UCSD-AML1 (cell line): ENCODE data around the gene HSD17B2.
"Not testable (repeated sequence)": the region's sequence is repeated elsewhere in the genome, so short reads cannot be mapped to it uniquely, and the experiment has no call there.

Source experiments
- DNase-seq: peaks from one replicate; lab custom pipeline; 2025; ENCODE audit not compliant: unreplicated experiment; lab: John Stamatoyannopoulos, UW

The HSD17B2 gene, protein sequence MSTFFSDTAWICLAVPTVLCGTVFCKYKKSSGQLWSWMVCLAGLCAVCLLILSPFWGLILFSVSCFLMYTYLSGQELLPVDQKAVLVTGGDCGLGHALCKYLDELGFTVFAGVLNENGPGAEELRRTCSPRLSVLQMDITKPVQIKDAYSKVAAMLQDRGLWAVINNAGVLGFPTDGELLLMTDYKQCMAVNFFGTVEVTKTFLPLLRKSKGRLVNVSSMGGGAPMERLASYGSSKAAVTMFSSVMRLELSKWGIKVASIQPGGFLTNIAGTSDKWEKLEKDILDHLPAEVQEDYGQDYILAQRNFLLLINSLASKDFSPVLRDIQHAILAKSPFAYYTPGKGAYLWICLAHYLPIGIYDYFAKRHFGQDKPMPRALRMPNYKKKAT

DNA sequence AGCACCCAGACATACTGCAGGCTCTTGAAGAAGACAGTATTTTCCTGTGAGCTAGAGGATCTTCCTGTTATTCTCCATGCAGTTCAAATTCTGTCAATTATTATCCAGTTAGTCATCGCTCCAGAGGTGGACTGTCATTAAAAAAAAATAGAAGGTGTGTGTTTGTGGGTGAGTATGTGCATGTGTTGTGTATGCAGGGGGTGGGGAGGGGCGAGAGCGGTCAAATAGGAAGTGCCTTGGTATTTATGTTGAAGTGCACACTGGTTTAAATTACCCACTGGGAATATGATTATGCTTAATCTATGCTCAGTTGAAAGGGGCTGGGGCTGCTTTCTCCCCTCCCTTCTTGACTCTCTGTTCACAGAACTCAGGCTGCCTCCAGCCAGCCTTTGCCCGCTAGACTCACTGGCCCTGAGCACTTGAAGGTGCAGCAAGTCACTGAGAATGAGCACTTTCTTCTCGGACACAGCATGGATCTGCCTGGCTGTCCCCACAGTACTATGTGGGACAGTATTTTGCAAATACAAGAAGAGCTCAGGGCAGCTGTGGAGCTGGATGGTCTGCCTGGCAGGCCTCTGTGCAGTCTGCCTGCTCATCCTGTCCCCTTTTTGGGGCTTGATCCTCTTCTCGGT is at the start of gene HSD17B2:
TSS of gene HSD17B2 (plus strand) at position 273 of the 632 bp plus-strand sequence. CDS start at position 445, 172 bp downstream.
- no peak for DNase-seq

DNA sequence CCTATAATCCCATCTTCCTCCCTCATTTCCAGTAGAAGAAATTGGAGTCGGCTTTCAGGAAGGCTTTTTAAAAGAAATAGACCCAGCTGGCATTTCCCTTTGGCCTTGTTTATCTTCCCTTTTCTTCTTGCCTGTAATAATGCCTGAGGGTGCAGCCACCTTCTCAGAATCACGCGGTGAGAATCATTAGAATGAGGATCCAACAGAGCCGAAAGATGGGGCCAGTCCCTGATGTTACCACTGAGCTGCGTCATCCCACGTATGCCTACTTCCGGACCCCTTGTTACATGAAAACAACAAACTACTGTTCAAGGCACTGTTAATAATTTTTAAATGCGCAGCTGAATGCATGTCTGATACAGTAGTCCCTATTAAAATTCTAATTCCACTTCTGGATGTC is 47.9 kb upstream of the HSD17B2 start:
- no peak for DNase-seq

DNA sequence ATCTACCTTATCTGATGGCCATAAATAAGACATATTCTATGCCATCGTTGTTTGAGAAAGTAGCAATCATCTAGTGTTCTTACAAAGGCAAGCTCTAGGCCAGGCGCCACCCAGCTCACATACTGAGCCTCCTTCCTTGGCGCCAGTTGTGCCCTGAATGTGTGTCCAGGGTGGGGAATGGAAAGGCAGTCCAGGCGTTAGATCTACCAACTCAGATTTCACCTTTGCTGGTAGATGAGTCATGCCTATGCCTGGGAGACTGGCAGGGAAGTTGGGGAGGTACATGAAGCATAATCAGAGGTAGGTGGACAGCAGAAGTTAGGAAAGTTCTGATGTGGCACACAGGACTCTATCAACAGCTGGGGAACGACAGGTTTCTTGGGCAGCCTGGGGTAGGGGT is 47.3 kb upstream of the HSD17B2 start:
- no peak for DNase-seq

DNA sequence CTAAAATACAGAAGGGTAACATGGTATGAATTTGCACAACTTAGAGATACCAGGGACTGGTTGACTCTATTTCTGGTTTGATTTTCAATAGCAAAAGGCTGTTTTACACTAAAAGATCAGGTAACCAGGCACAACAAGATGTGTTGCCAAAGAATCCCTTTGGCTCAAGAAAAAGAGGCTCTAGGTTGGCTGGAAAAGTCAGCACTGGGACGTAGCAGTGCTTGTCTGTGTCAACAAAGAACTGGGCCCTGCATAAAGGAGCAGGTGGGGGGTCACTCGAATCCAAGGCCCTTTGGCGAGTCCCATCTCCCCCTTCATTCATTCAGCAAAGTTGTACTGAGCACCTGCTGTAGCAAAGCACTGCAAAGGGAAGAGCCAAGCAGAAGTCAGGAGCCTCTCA is 42.2 kb upstream of the HSD17B2 start:
- DNase-seq: no peak

DNA sequence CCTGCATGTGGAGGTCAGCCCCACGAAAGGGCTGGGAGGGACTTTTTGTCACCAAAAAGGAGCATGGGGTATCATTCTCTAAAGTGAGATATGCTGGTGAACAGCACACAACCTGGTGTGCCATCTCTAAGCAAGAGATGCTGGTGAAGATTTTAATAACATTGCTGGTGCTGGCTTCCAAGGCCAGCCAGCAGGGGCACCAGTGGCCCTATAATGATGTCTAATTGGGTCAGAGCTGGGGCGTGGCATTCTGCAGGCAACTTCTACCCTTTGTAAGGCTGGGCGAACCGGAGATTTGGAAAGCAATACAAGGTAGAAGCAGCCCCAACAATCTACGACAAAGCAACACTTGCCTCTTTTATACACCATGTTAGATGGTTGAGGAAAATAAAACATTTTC is 40.6 kb upstream of the HSD17B2 start:
- DNase-seq: no peak

DNA sequence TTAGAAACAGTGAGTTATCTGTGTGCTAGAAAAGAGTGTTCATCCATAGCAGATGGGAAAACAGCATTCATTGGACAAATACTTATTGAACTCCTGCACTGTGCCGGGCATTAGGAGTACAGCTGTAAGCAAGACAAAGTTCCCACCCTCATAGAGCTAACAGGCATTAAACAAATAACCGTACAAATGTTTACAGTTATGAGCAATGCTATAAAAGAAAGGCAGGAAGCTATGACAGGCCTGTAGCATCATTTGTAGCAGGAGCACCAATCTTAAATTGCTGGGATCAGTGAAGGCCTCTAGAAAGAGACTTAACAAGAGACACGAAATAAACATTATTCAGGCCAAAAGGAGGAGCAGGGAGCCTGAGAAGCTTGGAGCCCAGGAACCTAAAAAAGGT is 39.4 kb upstream of the HSD17B2 start:
- DNase-seq: no peak

DNA sequence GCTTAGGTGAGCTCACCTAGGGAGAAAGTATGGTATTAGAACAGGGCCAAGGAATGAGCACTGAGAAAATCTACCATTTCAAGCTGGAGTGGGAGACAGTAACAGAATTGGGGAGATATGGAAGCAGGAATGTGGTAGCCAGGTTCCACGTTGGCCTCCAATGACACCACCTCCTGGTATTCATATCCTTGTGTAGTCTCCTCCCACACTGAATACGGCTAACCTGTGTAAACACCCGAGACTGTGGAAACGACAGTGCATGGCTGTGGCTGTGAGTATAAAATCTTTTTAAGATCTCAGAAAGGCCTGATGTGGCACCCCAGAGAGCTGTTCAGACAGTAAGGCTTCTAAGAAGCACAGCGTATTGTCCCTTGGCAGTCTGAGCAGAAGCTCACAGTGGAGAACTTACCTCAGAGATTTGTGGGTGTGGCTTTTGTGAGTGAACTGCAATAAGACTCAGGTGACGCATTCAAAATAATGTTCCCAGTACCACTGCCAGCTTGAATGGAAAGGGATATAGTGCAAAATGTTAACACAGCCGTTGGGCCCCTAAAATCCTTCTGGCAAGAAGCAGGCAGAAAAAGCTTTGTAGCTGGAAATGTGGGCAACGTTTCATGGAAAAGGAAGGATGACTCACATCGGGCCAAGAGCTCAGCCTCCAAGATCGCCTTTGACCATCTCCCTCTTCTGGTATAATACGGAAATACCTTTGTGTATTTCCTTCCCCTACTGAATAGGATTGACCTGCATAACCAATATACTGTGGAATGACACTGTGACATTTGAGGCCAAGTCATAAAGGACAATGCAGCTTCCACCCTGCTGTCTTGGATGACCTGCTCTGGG is 38.2 kb upstream of the HSD17B2 start:
- DNase-seq: no peak

DNA sequence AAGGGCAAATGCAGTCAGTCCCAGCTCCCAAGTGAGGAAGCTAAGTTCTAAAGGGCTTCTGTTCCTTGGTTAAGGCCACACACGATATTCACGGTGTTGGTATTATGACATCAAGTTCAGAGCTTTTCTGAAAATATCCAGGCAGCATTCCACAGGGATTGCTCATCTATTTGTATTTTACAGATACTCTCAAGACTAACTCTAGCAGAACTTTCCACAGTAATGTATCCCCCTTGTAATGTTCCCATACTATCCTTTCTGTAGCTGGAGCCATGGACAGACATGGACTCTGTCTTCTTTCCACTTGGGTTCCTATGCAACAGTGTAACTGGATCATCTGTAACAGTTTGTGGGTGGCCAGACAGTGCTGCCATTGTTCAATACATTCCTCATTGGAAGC is 37.3 kb upstream of the HSD17B2 start:
- no peak for DNase-seq

DNA sequence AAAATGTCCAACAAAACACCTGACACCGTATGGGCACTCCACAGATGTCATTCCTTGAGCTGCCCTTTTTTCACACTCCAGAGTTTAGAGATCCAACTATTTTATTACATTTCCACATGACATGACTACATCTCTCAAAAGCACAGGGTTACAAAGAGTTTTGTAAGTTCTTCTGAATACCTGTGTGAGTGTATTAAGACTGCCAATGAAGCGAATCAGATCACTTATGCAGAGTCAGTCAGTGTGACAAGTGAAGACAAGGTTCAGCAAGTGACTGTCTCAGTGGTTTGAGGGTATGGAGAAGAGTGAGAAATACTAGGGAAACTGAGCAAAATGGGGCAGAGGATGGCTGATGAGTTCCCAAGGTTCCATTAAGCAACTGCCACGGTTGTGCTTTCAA is 32.2 kb upstream of the HSD17B2 start:
- DNase-seq: no peak

DNA sequence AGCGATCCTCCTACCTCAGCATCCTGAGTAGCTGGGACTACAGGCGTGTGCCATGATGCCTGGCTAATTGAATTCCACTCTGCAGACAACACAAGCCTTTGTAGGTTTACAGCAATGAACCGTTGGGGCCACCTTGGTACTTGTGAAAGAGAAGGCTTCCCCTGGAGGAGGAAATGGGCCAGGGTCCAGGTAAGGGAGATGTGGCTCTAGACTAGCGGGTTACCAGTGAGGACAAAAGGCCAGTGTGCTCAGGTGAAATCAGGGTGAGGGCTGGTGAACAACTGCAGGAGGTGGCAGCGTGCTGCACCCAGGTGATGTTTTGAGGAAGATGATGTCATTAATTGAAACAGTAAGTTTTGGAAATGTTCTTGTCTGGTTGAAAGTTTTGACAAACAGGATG is 30.5 kb upstream of the HSD17B2 start:
- no peak for DNase-seq

DNA sequence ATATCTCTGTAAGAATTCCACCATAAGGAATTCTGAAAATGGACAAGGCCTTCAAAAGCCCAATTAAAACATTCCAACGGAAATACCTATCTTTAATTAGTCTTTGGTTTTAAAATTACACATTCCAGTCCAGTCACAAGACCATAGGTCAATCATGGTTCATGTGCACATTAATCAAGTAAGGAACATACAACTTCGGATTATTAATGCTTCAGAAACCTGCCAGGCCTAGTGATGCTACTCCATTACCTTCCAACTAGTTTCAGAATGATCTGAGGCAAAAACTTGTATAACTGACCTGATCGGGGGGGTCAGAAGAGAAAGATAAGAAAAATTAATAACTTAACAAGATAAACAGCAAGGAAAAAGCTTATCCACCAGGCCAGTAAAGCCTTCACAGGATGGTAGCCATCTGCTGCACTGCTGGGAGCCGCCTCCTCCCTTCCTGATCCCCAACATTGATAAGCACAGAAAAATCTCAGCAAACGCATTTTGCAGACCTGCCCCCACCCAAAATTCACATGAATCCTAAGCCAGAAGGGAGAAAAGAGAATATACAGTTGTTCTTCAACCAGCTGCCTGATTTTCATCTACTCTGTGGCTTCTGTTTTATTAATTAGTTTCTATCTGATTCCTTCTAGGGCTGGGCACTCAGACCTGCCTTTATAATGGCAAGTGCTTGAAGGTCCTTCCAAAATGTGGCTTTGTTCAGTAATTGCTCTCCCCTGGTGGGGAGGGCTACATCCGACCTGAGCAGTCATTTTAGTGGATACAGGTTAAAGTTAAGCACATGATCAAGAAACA is 29.8 kb upstream of the HSD17B2 start:
- no peak for DNase-seq

DNA sequence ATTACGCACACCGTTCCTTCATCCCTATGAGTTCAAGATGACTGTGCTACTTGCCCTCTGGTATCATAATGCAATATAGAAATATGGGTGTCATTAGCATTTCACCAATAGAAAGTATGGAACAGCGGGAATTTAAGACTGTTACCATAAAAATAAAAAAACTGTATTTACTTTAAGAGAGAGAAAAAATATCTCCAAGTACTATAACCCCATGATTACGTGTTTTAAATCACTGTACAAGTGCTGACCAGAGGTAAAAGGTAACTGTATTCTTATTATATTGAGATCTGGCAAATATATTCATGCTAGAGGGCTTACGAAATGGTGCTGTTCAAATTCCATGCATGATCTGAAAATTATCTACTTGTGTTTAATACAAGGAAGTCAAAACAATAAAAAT is 29.0 kb upstream of the HSD17B2 start:
- DNase-seq: no peak

DNA sequence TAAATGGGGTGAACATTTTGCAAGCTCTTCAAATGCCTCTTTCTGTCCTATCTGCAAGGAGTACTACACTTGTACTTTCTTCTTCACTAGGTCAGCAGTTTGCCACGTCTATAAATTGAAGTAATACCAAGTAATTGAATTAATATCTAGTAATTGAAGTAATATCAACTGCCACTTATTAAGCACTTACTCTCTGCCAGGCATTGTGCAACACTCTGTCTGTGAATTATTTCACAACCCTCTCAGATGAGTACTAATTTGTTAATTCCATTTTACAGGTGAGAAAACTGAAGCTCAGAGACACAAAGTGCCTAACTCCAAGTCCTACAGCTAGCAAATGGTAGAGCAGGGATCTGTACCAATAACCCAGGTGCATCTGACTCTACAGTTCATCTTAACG is 27.9 kb upstream of the HSD17B2 start:
- no peak for DNase-seq

DNA sequence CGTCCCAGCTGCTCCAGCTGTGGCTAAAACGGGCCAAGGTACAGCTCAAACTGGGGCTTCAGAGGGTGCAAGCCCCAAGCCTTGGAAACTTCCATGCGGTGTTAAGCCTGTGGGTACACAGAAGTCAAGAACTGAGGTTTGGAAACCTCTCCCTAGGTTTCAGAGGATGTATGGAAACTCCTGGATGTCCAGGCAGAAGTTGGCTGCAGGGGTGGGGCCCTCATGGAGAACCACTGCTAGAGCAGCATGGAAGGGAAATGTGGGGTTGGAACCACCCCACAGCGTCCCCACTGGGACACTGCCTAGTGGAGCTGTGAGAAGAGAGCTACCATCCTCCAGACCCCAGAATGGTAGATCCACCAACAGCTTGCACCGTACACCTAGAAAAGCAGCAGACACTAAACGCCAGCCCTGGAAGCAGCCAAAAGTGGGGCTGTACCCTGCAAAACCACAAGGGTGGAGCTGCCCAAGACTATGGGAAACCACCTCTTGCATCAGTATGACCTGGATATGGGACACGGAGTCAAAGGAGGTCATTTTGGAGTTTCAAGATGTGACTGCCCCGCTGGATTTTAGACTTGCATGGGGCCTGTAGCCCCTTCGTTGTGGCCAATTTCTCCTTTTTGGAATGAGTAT is 26.0 kb upstream of the HSD17B2 start:
- DNase-seq: no peak

DNA sequence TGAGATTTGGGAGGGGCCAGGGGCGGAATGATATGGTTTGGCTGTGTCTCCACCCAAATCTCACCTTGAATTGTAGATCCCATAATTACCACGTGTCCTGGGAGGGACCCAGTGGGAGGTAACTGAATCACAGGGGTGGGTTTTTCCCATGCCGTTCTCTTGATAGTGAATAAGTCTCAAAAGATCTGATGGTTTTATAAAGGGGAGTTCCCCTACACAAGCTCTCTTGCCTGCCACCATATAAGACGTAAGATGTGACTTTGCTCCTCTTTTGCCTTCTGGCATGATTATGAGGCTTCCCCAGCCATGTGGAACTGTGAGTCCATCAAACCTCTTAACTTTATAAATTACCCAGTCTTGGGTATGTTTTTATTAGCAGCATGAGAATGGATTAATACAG is 25.3 kb upstream of the HSD17B2 start:
- not testable (repeated sequence) for DNase-seq

DNA sequence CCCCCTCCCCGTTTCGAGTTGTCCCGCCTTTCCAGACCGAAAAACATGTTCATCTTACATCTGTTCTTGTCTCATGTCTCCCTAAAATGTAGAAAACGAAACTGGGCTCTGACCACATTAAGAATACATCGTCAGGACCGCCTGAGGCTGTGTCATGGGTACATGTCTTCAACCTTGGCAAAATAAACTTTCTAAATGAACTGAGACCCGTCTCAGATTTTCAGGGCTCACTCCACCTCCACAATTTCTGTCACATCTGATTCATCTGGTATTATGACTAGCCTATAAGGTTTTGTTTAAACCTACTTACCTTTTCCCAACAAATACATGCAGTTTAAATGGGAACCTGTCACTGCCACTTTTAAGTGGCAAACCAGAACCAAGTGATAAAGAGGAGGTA is 24.4 kb upstream of the HSD17B2 start:
- no peak for DNase-seq

DNA sequence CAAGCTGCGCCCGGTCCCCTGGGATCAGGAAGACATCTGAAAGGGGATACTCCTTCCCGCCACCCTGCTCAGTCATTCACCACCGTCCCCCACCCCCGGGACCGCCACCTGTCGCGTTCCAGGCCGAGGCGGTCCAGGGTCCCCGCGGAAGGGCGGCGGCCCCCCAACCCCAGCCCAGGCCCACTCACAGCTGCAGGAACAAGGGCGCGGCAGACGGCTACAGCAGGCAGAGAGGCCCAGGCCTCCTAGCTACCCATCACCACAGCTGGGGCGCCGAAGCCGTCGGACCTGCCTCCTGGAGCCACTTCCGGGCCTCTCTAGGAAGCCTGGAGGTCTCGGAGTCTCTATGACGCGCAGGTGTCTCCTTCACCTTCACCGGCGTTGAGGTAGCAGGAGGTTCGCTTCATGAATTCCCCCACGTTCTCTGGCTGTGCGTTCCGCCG is 23.8 kb upstream of the HSD17B2 start, which contains the start of gene SDR42E1:
TSS of gene SDR42E1 (minus strand) at position 272 of the 443 bp plus-strand sequence. CDS start 10,612 bp downstream, outside the sequence.
- DNase-seq: no peak

DNA sequence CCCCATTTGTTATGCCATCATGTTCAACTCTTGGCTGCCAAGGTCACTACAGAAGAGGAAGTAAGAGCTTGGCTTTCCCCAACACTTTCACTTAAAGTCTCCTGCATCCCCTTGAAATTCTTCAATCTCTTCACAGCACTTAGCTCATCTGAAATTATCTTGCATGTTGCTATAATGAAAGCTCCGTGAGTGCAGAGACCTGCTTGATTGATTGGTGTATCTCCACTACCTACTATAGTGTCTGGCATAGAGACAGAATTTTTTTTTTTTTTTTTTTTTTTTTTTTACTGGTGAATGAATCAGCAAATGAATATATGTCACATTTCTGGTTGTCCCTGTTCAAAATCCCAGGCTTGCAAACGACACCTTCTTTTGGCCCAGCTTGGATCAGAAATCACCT is 21.9 kb upstream of the HSD17B2 start:
- DNase-seq: no peak

DNA sequence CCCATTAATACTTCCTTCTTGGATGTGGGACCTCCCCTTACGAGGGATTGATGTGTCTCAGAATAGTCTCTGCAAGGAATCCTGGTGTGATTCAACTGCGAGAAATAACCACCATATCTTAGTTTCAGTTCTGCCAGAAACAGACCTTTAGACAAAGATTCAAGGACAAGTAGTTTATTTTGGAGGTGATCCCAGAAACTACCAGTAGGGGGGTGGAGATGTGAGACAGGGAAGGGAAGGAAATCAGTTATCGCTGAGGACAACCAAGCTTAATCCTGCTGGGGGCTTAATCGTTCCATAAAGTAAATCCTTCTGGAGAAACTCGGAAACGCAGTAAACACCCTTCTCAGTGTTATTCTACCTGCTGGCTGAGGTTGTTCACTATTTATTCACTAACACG is 18.8 kb upstream of the HSD17B2 start:
- no peak for DNase-seq

DNA sequence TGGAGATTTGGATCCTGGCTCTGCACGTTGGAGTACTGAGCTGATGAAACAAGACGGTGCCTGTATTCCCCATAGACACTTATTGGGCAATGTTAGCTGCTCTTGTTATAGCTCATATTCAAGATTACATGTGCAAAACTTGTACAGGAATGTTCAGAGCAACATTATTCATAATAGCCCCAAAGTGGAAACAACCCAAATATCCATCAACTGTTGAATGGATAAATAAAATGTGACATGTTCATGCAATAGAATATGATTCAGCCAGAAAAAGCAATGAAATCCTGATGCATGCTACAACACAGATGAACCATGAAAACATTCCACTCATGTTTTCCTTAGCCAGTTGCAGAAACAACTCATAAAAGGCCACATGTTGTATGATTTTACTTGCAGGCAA is 18.1 kb upstream of the HSD17B2 start:
- DNase-seq: no peak
